Stromal cell of bone marrow (primary cell): ENCODE measurements around the gene NCCRP1.
"Not testable (repeated sequence)": the region's sequence is repeated elsewhere in the genome, so short reads cannot be mapped to it uniquely, and the experiment has no call there.

Experiments used
- DNase-seq: peaks from one replicate; pipeline ENCODE4 v3.0.0-alpha.2; 2012; ENCODE audit warnings: low read depth

NCCRP1 gene

GRCh38 chr19:39208175-39208795 is 11.5 kb downstream of the NCCRP1 start:
- DNase-seq: no peak

- DNase-seq: no peak
Observed at GRCh38 chr19:39209196-39209595, 12.4 kb downstream of the NCCRP1 start.

GRCh38 chr19:39211731-39212374 is 15.1 kb downstream of the NCCRP1 start:
- no peak for DNase-seq

- DNase-seq: no peak
Observed at GRCh38 chr19:39212375-39212742, 15.6 kb downstream of the NCCRP1 start.

- not testable (repeated sequence) for DNase-seq
Observed at GRCh38 chr19:39215323-39215722, 18.6 kb downstream of the NCCRP1 start.

GRCh38 chr19:39217094-39217493 is 20.3 kb downstream of the NCCRP1 start:
- no peak for DNase-seq

GRCh38 chr19:39218230-39219007 is 21.7 kb downstream of the NCCRP1 start:
- no peak for DNase-seq

- DNase-seq: not testable (repeated sequence)
Observed at GRCh38 chr19:39219108-39219507, 22.3 kb downstream of the NCCRP1 start.

GRCh38 chr19:39223703-39224279 is 27.0 kb downstream of the NCCRP1 start:
- no peak for DNase-seq

GRCh38 chr19:39224910-39225309 is 28.1 kb downstream of the NCCRP1 start:
- no peak for DNase-seq

- no peak for DNase-seq
Observed at GRCh38 chr19:39230096-39230764, 33.5 kb downstream of the NCCRP1 start.

GRCh38 chr19:39232708-39233107 is 35.9 kb downstream of the NCCRP1 start:
- DNase-seq: no peak

- no peak for DNase-seq
Observed at GRCh38 chr19:39236527-39236926, 39.8 kb downstream of the NCCRP1 start.

GRCh38 chr19:39237200-39238184 is 40.7 kb downstream of the NCCRP1 start:
- no peak for DNase-seq

- no peak for DNase-seq
Observed at GRCh38 chr19:39238209-39238608, 41.4 kb downstream of the NCCRP1 start.

- DNase-seq: no peak
Observed at GRCh38 chr19:39238944-39239343, 42.2 kb downstream of the NCCRP1 start.

GRCh38 chr19:39240421-39240820 is 43.7 kb downstream of the NCCRP1 start:
- DNase-seq: no peak

- not testable (repeated sequence) for DNase-seq
Observed at GRCh38 chr19:39243741-39244140, 47.0 kb downstream of the NCCRP1 start.

- not testable (repeated sequence) for DNase-seq
Observed at GRCh38 chr19:39244410-39245100, 47.8 kb downstream of the NCCRP1 start, which contains the start of gene IFNL3. TSS of gene IFNL3 (minus strand) at chr19:39245006. CDS start at chr19:39244967, 39 bp downstream.

GRCh38 chr19:39245166-39245565 is 48.4 kb downstream of the NCCRP1 start:
- DNase-seq: not testable (repeated sequence)
